Fibroblast of lung (primary cell): ENCODE data around the gene CDYL2. TPM values are rescaled to one million over a fixed set of nuclear protein-coding genes. Genes with fewer than 3 reads are reported as not detected.

Source experiments
- DNase-seq, 2 donors: peaks; one replicate each; pipeline versions ENCODE4 v3.0.0 to v3.0.0-alpha.2; 2010; ENCODE audit warnings: low read depth in 2 of 2
- H2AFZ ChIP-seq: 2 replicates; pipeline ENCODE4 v1.5.1; 2012; ENCODE audit warnings: low read length, control low read depth, inconsistent platforms
- H3K27ac ChIP-seq: 2 replicates; pipeline ENCODE4 v1.5.1; 2011; ENCODE audit warnings: low read length, control low read depth; ENCODE audit not compliant: insufficient read depth
- H3K27me3 ChIP-seq: 2 replicates; pipeline ENCODE4 v1.5.1; 2011; ENCODE audit warnings: mild to moderate bottlenecking, low read length; ENCODE audit not compliant: control insufficient read depth, insufficient read depth
- H3K36me3 ChIP-seq: 2 replicates; pipeline ENCODE4 v1.5.1; 2011; ENCODE audit warnings: low read length; ENCODE audit not compliant: control insufficient read depth, insufficient read depth
- H3K4me1 ChIP-seq: 2 replicates; pipeline ENCODE4 v1.5.1; 2011; ENCODE audit warnings: low read length; ENCODE audit not compliant: control insufficient read depth, insufficient read depth; ENCODE audit errors: extremely low read depth
- H3K4me2 ChIP-seq: 2 replicates; pipeline ENCODE4 v1.5.1; 2011; ENCODE audit warnings: low read length, control low read depth; ENCODE audit not compliant: insufficient read depth; ENCODE audit errors: extremely low read depth
- H3K4me3 ChIP-seq, 4 experiments: fragments of 200-600 bp in 1 of 4; sonication (generic) in 1 of 4; replicated peaks in 1 of 4; 2 replicates each; pipeline ENCODE4 v1.5.1; 2011 to 2016; ENCODE audit warnings: low read length in 4 of 4, low read depth in 3 of 4, mild to moderate bottlenecking in 3 of 4, control low read depth in 2 of 4, inconsistent platforms in 1 of 4, mixed read lengths in 1 of 4; ENCODE audit not compliant: insufficient read depth in 1 of 4; ENCODE audit errors: control extremely low read depth in 1 of 4
- H3K79me2 ChIP-seq: 2 replicates; pipeline ENCODE4 v1.5.1; 2012; ENCODE audit warnings: mild to moderate bottlenecking, low read length, inconsistent platforms; ENCODE audit not compliant: control insufficient read depth, insufficient read depth
- H3K9ac ChIP-seq: 2 replicates; pipeline ENCODE4 v1.5.1; 2011; ENCODE audit warnings: mild to moderate bottlenecking, low read length, control low read depth; ENCODE audit not compliant: insufficient read depth
- H3K9me3 ChIP-seq: 2 replicates; pipeline ENCODE4 v1.5.1; 2012; ENCODE audit warnings: low read depth, low read length; ENCODE audit not compliant: control insufficient read depth, insufficient read depth
- H4K20me1 ChIP-seq: 2 replicates; pipeline ENCODE4 v1.5.1; 2011; ENCODE audit warnings: low read length; ENCODE audit not compliant: control insufficient read depth, insufficient read depth; ENCODE audit errors: extremely low read depth
- CTCF ChIP-seq, 2 donors: IDR thresholded peaks in 1 of 2; conservative IDR thresholded peaks in 1 of 2; 1 replicate in 1 of 2; 2 replicates in 1 of 2; pipeline ENCODE4 v1.5.1; 2011 to 2012; ENCODE audit warnings: low read length in 2 of 2, control low read depth in 1 of 2, inconsistent platforms in 1 of 2, low read depth in 1 of 2, mild to moderate bottlenecking in 1 of 2
- EZH2 ChIP-seq: IDR thresholded peaks from 2 replicates; pipeline ENCODE4 v1.5.1; 2012; ENCODE audit warnings: low read length, control low read depth, mild to moderate bottlenecking; ENCODE audit errors: missing control alignments
- polyA plus RNA-seq, 2 donors: library from polyadenylated mRNA; depleted of rRNA in 1 of 2; stranded (reverse) in 1 of 2; unstranded in 1 of 2; fragments of >200 nt; gene quantifications; 2 replicates each; pipeline ENCODE4 v1.2.1, GENCODE V29; 2011 to 2012; ENCODE audit warnings: missing spikeins in 1 of 2
- total RNA-seq: library from RNA; depleted of rRNA; stranded (reverse); fragments of >200 nt; gene quantifications from 2 replicates; pipeline ENCODE4 v1.2.1, GENCODE V29; 2014

Gene CDYL2
- total and polyA plus RNA-seq, 2 donors (not counting 1 experiment from before 2014, with no cell fraction given), result 1.1 to 3.5 TPM

GRCh38 chr16:80739523-80739922, 64.9 kb downstream of the CDYL2 start:
- Histone ChIP-seq H3K79me2 (no peaks in the 10 kb centered on the region), H3K36me3 (no peaks in the 10 kb centered on the region), H3K4me2 (no peak overlapping the region), H3K4me3 (no peak overlapping the region), H2AFZ (no peak overlapping the region), H3K4me1 (no peaks in the 10 kb centered on the region), H3K27me3 (no peaks in the 10 kb centered on the region), H3K9me3 (no peaks in the 10 kb centered on the region), H3K9ac (no peak overlapping the region), H4K20me1 (no peaks in the 10 kb centered on the region), H3K27ac (no peak overlapping the region)
- TF ChIP-seq CTCF (conservative IDR thresholded peaks at IDR 0.05 in 1 of 2, IDR thresholded peaks at IDR 0.05 in 1 of 2; ENCODE audit: low read depth in 1 of 2, low read length in 2 of 2) (no peak), EZH2 (no peak)
- DNase-seq, result no peak

GRCh38 chr16:80738521-80738920, 65.9 kb downstream of the CDYL2 start:
- Histone ChIP-seq H3K36me3 (no peaks in the 10 kb centered on the region), H3K27me3 (no peaks in the 10 kb centered on the region), H4K20me1 (no peaks in the 10 kb centered on the region), H3K27ac (no peak overlapping the region), H3K4me2 (no peak overlapping the region), H3K4me1 (no peaks in the 10 kb centered on the region), H2AFZ (no peak overlapping the region), H3K79me2 (no peaks in the 10 kb centered on the region), H3K9ac (no peak overlapping the region), H3K9me3 (no peaks in the 10 kb centered on the region), H3K4me3 (no peak overlapping the region)
- TF ChIP-seq EZH2, result no peak
- no peak for TF ChIP-seq CTCF (conservative IDR thresholded peaks at IDR 0.05 in 1 of 2, IDR thresholded peaks at IDR 0.05 in 1 of 2; ENCODE audit: low read depth in 1 of 2, low read length in 2 of 2)
- no peak for DNase-seq

- TF ChIP-seq CTCF (conservative IDR thresholded peaks at IDR 0.05 in 1 of 2, IDR thresholded peaks at IDR 0.05 in 1 of 2; ENCODE audit: low read depth in 1 of 2, low read length in 2 of 2), result no peak
- TF ChIP-seq EZH2, result no peak
- no peak for DNase-seq
- Histone ChIP-seq H3K27ac (no peak overlapping the region), H3K27me3 (no peaks in the 10 kb centered on the region), H3K4me2 (no peak overlapping the region), H3K4me3 (no peak overlapping the region), H4K20me1 (no peaks in the 10 kb centered on the region), H3K9ac (no peak overlapping the region), H2AFZ (no peak overlapping the region), H3K4me1 (no peaks in the 10 kb centered on the region), H3K36me3 (no peaks in the 10 kb centered on the region), H3K79me2 (no peaks in the 10 kb centered on the region), H3K9me3 (no peaks in the 10 kb centered on the region)
These were observed 68.6 kb downstream of the CDYL2 start for GRCh38 chr16:80735846-80736245.
